Ishikawa (cell line): ENCODE measurements around the gene PLEKHJ1.

Experiments used
- CEBPB ChIP-seq: IDR thresholded peaks from 2 replicates; pipeline ENCODE4 v1.6.1; 2012
- CREB1 ChIP-seq: IDR thresholded peaks from 2 replicates; pipeline ENCODE4 v1.6.1; 2012; ENCODE audit warnings: low read depth
- EGR1 ChIP-seq: IDR thresholded peaks from 2 replicates; pipeline ENCODE4 v1.6.1; 2012
- EP300 ChIP-seq: IDR thresholded peaks from 2 replicates; pipeline ENCODE4 v1.6.1; 2012; ENCODE audit warnings: borderline replicate concordance
- FOXM1 ChIP-seq: IDR thresholded peaks from 2 replicates; pipeline ENCODE4 v1.6.1; 2012; ENCODE audit warnings: low read depth, borderline replicate concordance
- MAX ChIP-seq: IDR thresholded peaks from 2 replicates; pipeline ENCODE4 v1.6.1; 2012
- NFIC ChIP-seq: IDR thresholded peaks from 2 replicates; pipeline ENCODE4 v1.6.1; 2012
- RAD21 ChIP-seq: IDR thresholded peaks from 2 replicates; pipeline ENCODE4 v1.6.1; 2012; ENCODE audit warnings: low read depth
- REST ChIP-seq: IDR thresholded peaks from 2 replicates; pipeline ENCODE4 v1.6.1; 2012; ENCODE audit warnings: low read depth, mild to moderate bottlenecking
- TAF1 ChIP-seq: IDR thresholded peaks from 2 replicates; pipeline ENCODE4 v1.6.1; 2012; ENCODE audit warnings: low read depth, mild to moderate bottlenecking
- TCF12 ChIP-seq: IDR thresholded peaks from 2 replicates; pipeline ENCODE4 v1.6.1; 2012; ENCODE audit warnings: low read depth
- TEAD4 ChIP-seq: IDR thresholded peaks from 2 replicates; pipeline ENCODE4 v1.6.1; 2012
- USF1 ChIP-seq: IDR thresholded peaks from 2 replicates; pipeline ENCODE4 v1.6.1; 2012
- YY1 ChIP-seq: IDR thresholded peaks from 2 replicates; pipeline ENCODE4 v1.6.1; 2012; ENCODE audit warnings: low read depth
- ZBTB7A ChIP-seq: IDR thresholded peaks from 2 replicates; pipeline ENCODE4 v1.6.1; 2012; ENCODE audit warnings: low read depth

The PLEKHJ1 gene

GRCh38 chr19:2249880-2250765, 14.0 kb upstream of the PLEKHJ1 start:
- no peak for TF ChIP-seq USF1
- no peak for TF ChIP-seq TCF12
- no peak for TF ChIP-seq NFIC
- TF ChIP-seq MAX = no peak
- no peak for TF ChIP-seq FOXM1
- no peak for TF ChIP-seq CEBPB
- TF ChIP-seq YY1 = no peak
- TF ChIP-seq EGR1 = no peak
- TF ChIP-seq REST = no peak

GRCh38 chr19:2249010-2249866, 13.1 kb upstream of the PLEKHJ1 start, which contains the start of gene AMH:
Gene AMH, plus strand, starts transcription at chr19:2249323. Its CDS starts 10 bp downstream, at chr19:2249333.
- TF ChIP-seq MAX (no peak), EGR1 (no peak), CREB1 (no peak), NFIC (no peak), CEBPB (no peak), TCF12 (no peak), EP300 (no peak), TEAD4 (no peak), FOXM1 (no peak), USF1 (no peak), RAD21 (no peak), TAF1 (no peak), REST (no peak), ZBTB7A (no peak)

- TF ChIP-seq MAX = no peak
- TF ChIP-seq CREB1 = no peak
- TF ChIP-seq USF1 = no peak
- TF ChIP-seq TEAD4 = no peak
- no peak for TF ChIP-seq EP300
- TF ChIP-seq YY1 = no peak
- TF ChIP-seq TCF12 = no peak
- TF ChIP-seq TAF1 = no peak
- TF ChIP-seq ZBTB7A = no peak; the same call in 1 of the 2 replicates
- no peak for TF ChIP-seq FOXM1
- no peak for TF ChIP-seq NFIC
- no peak for TF ChIP-seq REST
- no peak for TF ChIP-seq CEBPB
- TF ChIP-seq EGR1 = no peak
- TF ChIP-seq RAD21 = no peak
These were observed 12.2 kb upstream of the PLEKHJ1 start for GRCh38 chr19:2248136-2249009.
